GM18861 (cell line): ENCODE measurements around the gene CUBN.

Experiments used
- ATAC-seq: cut with Tn5 transposase; IDR thresholded peaks from one replicate; pipeline ENCODE4 v1.9.1; 2021; ENCODE audit not compliant: unreplicated experiment

Gene CUBN

DNA sequence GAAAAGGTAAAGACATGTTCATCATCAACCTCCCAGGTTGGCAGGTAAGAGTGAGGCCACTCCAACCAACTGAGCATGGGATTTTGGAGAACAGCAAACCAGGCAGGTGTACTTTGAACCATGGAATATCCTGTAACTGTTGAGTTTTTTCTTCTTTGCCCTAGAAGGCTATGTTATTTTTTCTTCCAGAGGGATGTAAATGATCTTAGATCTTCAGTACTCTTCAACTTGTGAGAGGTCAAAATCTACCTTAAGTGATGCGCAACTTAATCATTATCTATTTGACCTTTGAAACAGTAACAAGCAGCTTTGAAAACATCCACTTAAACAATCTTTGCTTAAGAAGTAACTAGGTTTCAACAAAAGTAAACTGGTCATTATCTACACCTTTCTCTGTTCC lies at the start of gene CUBN:
Gene CUBN, minus strand, starts transcription at position 71 of the 400 bp plus-strand sequence. Its CDS starts 46 bp downstream, at position 25.
- no peak for ATAC-seq

DNA sequence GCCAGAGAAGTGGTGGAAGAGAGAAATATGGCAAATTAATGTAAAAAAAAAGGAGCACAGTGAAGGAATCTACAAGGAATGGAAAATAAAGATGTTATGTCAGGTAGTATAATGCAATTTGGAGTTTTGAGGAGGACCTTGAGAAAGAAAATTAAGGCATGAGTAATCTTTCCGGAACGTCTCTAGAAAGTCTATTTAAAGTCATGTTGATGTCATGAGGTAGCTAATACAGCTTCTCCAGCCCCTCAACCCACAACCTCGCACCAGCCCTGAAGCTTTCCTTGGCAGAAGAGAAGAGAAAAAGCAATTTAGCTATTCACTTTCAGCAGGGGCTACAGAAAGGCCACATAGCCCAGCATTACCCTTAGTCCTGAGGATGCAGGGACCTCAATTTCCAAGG lies 49.4 kb upstream of the CUBN start:
- ATAC-seq, result no peak

DNA sequence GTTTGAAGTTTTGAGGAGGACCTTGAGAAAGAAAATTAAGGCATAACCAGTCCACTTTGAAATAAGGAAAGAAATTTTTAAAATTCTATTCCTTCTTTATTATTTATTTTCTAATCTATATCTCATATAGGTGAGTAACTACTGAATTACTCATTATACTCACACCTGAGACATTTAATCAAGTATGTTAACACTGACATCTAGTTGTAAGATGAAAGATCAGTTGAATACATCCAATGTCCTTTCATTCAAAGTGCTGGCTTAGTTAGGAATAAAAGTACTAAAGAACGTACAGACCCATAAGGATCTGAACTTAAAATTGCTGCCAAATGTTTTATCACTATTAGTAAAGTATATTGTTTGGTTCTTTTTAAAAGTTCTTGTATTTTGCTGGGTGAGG lies 48.4 kb upstream of the CUBN start:
- no peak for ATAC-seq

DNA sequence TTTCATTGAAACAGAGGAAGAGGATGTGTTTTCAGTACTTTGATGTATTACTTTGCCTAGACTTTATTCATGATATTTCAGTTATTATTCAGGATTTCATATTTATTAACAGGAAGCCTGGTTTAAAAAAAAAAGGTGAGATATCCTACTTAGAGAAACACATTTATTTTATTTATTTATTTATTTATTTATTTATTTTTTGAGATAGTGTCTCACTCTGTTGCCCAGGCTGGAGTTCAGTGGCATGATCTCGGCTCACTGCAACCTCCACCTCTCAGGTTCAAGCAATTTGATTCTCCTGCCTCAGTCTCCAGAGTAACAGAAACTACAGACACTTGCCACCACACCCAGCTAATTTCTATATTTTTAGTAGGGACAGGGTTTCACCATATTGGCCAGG lies 47.4 kb upstream of the CUBN start:
- ATAC-seq, result no peak

DNA sequence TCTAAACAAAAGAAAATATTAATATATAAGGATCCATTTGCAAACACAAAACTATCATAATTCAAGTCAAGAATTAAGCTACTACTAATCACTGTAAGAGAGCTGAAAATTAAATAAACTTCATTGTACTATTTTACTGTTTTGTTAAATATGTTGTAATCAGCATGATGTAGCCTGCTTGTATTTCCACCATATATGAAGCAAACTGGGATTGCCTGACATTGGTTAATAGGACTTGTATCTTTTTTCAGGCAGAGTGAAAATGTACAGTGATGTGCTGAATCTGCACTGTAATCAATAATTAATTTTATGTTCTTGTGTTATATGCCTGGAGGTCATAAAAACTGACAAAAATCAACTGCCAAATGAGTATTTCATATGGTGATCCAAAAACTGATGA lies 46.5 kb upstream of the CUBN start:
- no peak for ATAC-seq

DNA sequence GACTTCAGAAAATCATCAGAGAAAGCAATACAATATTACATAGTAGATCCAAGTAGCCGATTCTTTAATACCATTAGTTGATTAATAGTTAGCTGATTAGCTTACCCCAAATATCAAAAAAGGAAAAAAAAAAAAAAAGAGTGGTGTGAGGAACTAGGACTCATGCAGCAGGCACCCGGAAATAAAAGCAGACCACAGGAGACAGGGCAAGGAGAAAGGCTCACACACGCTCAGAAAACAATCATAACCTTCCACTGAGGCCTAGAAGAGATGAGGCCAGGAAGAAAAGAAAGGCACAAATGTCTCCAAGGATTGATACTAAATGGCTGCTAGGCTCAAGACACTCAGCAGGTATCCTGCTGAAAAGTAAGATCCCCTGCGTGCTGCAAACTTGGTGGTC lies 45.9 kb upstream of the CUBN start:
- no peak for ATAC-seq

DNA sequence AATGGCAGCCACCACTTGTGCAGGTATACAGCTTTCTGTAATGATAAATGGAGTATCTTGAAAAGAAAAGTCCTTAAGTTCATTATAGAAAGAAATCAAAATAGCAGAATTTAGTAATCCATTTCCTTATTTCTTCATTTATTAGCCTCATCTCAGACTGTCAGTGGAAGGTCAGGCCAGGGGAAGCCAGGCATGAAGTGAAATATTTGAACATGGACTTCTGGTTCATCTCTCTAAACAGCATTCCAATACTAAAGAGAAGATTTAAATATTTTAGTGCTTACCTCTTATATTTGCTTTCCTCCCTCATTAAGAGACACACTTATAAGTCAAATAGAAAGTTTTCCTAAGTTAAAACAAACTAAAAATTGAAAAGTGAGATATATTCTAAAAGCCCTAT lies 45.0 kb upstream of the CUBN start:
- ATAC-seq, result no peak

DNA sequence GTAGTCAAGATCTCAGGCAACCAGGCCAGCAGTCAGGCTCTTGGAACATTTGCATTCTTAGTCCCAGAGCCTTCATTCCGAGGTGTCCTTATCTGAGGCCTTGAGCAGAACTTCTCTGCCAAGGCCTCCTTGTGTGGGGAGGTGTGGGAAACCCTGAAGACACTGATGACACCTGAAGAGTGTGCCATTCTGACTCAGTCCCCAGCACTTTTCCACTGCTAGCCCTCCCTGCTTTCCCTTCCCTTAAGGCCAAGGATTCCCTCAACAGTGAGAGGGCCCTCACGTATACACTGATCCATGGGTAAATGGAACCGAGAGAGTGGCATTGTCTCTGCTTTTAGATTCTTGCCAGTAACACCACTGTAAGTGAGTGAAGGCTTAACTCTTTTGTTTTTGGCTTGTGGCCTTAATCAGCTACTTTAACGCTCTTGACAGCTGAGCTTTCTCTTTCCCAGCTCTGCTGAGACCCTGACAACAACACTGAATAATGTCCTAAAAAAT lies 41.6 kb upstream of the CUBN start:
- no peak for ATAC-seq

DNA sequence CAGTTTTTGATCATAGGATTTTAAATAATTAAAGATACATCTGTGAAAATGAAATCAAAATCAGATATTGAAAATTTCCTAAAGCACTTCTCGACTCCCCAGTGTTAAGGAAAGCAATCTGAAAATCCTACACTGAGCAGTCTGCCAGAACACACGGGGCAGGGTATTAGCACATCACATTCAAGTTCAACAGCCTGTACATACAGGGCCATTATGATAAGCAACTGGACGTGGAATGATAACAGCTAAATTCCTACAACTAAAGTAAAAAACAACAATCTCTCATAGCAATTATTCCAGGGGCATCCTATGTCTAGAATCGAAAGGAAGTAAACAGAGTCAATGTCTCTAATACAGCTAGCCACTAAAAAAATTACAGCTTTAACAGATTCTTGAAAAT lies 40.2 kb upstream of the CUBN start:
- no peak for ATAC-seq

DNA sequence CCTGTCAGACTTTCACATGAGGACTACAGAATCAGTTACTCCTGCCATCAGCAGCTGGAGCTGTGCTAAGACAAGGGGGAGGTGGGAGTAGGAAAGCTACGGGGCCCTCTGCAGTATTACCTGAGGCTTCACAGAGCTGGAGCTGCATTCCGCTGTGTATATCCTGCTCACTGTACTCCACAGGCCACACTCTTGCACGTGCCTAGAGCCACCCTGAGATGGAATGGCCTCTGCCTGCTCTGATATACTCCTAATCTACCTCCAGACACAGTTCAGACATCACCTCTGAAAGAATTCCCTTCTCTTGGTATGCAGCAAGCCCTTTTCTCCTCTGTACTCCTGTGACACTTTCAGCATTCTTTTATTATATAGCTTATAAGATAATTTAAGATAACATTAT lies 37.1 kb upstream of the CUBN start:
- no peak for ATAC-seq

DNA sequence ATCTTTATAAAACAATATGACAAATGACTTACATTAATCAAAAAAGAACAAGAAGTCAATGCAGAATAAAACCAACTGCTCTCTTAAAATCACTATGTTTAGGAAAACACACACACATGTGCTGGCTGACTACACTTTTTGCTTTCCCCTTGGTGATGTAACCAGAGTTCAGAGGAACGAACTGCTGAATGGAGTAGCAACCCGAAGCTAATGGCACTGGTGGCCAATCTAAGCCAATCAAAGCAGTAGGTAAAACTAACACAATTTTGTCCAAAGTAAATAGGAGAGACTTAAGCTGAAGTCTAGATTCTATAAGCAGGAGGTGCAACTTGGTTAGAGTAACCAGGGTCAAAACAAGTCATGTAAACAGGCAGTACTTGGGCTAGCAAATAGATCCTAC lies 33.2 kb upstream of the CUBN start:
- no peak for ATAC-seq

DNA sequence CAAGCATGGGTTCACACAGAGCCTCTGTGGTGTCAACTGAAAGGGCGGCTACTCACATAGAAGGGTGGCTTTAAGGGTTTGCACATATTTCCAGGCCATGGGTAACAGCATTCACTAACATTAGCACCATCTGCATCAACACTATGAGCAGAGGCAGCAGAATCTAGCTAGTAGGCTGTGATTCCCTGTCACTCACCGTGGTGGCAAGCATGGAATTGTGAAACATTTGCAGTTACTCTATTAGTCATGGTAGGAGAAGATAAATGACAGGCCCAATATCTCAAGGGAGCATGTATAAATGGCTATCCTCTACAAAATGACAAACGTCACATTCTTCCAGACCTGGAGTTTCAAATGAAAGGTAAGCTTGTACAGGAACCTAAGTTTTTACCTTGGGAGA lies 32.2 kb upstream of the CUBN start:
- no peak for ATAC-seq

DNA sequence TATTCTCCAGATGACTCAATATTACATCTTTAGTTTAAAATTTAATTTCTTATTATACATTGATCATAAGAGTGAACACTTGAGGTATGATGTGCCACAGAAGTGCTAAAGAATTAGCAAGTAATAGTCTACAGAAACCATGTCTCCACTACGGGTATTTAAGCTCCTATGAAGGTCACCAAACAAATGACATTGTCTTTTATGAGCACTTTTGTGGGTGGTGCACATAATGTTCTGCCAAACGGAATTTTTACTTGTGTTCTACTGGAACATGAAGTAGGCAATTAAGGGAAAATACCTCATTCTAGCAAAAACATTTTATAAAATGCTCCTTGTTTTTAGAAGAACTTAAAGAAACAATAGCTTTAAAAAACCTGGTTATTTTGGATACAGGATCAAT lies 27.4 kb upstream of the CUBN start:
- ATAC-seq, result no peak

DNA sequence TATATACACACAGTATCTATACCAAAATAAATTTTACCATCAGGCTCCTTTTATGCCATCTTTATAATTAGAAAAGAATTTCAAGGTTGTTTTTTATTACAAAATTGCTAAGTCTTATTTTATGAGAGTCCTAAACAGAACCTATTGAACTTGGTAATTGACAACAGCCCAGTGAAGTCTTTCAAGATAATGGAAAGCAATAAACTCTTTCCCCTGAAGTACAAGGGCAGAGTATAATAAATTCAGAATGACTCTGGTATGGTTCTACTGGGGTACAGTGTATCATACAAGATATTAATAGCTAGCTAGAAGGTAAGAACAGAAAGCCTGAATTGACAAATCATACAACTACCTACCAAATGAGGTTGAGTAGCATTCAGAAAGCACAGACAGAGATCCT lies 26.2 kb upstream of the CUBN start:
- ATAC-seq, result no peak

DNA sequence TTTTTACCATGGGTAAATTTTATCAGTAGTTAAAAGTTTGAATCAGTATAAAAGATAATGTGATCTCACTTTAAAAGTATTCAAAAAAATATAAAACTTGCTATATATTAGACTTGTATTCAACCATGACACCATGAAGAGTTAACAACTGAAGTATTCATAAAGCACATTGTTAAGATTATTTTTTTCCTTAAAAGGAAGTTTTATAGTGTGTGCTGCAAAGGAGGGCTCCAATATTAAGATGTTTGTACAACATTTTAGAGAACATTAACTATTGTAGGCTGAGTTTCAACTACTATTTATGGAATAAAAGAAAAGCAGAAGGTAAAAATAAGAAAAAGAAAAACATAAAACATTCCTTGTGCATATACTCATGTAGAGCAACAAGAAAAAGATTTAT lies 24.5 kb upstream of the CUBN start:
- no peak for ATAC-seq

DNA sequence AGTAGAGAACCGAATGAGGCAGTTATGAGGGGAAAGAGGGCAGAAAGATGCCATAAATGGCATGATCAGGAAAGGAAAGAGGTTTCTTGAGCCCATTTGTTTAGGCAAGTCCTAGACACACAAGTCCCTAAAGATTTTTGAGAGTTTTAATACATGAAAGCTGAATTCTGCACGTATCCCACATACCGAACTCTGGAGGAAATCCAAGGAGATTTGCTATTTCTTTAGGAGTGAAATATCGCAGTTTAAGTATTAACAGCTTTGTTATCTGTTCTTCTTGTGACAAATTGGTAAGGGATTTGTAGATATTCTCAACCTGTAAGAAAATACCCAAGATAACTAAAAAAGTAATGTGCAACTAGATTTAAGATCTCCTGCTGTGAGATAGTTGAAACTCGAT lies 23.7 kb upstream of the CUBN start:
- no peak for ATAC-seq

DNA sequence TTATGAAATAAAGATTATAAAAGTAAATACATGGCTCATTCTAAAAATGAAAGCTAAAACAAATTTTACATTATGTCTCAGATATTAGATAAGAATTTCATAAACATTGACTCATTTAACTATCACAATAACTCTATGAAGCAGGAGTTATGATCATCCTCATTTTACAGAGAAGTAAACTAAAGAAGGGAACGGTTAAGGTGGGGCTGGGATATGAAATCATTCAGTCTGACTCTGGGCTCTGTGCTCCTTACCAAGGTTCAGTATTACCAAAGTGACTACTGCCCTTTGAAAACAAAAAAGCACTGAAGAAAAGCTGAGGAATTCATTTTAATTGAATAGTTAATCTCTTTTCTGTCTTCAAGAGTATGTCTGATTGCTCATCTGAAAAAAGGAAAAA lies 22.1 kb upstream of the CUBN start:
- ATAC-seq, result no peak

DNA sequence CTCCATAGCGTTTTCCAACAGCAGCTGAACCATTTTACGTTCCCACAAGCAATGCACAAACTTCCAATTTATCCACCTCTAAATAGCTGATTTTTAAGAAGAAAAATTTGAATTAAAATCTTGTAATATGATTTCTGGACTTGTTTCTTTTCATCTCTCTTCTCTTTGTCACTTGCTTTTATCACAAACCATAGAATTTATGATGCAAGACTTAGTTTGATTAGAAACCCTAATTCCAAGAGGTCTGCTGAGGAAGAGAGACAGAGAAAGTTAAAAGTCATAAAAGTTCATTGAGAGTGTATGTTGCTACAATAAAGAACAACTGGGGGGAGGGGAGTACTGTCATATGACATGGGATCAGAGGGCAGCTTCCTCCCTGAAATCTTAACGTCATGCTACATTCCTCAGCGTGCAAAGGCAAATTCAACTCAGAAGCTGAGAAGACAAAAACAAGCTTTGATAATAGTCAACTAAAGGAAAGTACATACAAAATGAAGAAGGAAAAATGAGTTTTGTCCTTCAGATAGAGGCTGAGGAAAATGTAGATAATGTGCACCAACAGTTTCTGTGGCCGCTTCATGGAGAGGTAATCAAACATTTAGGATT lies 18.4 kb upstream of the CUBN start:
- ATAC-seq, result no peak

DNA sequence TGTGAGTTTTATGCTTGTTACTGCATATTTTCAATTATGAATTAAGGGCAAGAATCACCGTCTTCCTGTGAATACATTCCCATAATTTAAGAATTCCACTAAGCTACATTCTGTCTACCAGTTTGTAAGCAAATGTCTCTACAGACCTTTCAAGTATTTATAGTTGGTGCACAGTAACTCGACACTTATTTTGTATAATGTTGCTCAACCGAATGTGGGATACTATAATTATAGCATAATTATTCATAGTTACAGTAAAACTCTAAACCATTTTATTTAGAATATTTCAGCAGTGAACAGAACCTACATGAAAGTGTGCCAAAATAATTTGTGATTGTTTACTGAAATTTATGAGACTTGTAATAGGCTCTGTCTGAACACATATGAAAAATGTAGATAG lies 17.3 kb upstream of the CUBN start:
- no peak for ATAC-seq

DNA sequence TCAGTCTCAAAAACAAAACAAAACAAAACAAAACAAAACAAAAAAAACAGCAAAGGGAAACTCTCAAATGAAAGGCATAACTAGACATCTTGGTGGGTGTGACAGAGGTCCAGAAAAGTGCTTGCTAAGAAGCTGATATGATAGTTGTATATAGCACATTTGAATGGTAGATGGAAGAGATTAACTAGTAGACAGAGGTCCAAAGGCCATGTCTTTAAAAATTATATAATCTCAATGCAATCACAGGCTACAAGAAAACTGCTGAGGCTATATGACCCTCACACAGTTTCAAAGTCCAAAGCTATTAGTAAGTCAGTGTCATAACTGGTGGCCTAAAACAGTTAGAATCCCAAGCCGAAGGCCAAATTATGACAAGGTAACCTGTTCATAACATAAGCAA lies 15.6 kb upstream of the CUBN start:
- ATAC-seq, result no peak

DNA sequence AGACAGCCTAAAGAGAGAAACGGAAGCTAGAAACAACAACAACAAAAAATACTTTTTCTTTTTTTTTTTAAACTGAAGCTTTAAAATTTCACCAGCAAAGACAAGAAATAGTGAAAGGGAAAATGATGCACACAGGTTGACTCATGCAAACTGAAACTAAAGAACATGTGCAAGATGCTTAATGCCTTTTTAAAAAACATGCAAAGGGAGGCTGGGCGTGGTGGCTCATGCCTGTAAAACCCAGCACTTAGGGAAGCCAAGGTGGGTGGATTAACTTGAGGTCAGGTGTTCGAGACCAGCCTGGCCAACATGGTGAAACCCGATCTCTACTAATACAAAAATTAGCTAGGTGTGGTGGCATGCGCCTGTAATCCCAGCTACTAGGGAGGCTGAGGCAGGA lies 15.1 kb upstream of the CUBN start:
- no peak for ATAC-seq

DNA sequence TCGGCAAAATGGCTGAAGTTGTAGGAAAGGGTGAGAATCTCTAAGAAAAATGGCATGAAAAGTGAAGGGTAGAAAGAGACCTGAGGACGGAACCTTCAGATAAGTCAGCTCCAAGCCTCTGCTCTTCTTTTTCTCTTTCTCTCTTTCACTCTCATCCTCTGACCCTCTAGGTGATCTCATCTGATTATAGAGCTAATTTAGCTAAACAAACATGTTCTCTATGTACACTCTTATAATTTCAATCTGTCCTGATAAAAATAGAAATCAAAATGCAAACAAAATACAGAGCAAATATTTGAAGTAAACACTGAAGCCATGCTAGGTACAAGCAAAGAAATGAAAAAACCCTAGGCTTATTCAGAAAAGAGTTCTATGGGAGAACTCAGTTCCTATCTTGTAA lies 14.4 kb upstream of the CUBN start:
- ATAC-seq, result no peak

DNA sequence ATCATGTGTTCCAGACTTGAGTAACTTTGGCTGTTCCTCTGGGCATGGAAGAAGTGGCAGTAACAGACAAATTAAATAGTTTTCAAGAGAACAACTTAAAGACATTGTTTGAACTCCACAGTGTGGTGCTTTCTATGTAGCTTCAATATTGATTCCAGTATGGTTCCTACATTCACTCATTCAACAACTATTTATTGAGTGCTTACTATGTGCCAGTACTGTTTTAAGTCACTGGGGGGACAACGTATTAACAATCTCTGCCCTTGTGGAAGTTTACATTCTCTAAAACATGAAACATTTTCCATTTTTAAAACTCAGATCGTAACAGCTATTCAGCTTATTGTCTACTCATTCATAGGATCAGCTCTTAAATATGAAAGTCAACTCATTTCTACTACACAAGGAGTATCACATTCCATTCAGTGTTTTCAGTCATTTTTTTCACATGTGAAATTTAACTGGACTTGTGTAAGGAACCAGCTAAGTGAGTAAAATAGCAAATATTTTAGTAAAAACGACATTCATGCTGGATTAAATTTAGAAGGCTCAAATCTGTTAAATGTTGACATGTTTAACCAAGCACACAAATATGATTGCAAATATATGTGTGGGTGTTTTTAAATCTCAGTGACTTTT lies 13.6 kb upstream of the CUBN start:
- ATAC-seq, result no peak
